ENCODE results near the gene NR6A1.

DNA sequence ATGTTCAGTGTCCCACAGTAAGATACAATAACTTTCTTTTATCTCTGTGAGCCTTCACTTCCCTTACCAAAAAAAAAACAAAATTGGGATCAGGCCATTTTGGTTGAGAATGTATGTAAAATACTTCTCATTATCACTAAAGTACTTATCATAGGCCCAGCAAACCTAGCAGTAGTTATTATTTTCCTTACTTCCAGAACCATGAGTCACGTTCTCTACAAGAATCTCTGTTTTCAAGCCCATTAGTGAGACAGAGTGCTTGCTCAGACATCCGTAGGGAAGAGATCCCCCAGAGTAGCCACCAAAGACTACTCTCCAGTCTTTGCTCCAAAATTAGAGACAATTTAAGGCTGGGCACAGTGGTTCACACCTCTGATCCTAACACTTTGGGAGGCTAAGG is 160.0 kb downstream of the NR6A1 start:
- TF ChIP-seq EZH2phosphoT487 (IDR thresholded peaks at IDR 0.05; ENCODE audit: borderline replicate concordance, low read length) = no peak
- no peak for TF ChIP-seq CTCF (IDR thresholded peaks at IDR 0.05; ENCODE audit: low read depth, low read length, poor library complexity, severe bottlenecking)
